Smooth muscle cell (in vitro differentiated cells): ENCODE data around the gene IVL. TPM values are rescaled to one million over a fixed set of nuclear protein-coding genes. Genes with fewer than 3 reads are reported as not detected.

Experiments used
- DNase-seq: peaks from one replicate; lab custom pipeline; 2025; ENCODE audit not compliant: unreplicated experiment; lab: John Stamatoyannopoulos, UW
- H2AFZ ChIP-seq: fragments of 200-600 bp; sonication (generic); 2 replicates; pipeline ENCODE4 v1.6.0; 2016; ENCODE audit warnings: antibody characterized with exemption, low read depth, mild to moderate bottlenecking
- H3F3A ChIP-seq: fragments of 200-600 bp; sonication (generic); 2 replicates; pipeline ENCODE4 v1.6.0; 2017; ENCODE audit warnings: antibody characterized with exemption, low read depth
- H3K27ac ChIP-seq: fragments of 200-600 bp; sonication (generic); 2 replicates; pipeline ENCODE4 v1.5.1; 2016; ENCODE audit warnings: low read depth, mild to moderate bottlenecking
- H3K27me3 ChIP-seq: fragments of 200-600 bp; sonication (generic); 2 replicates; pipeline ENCODE4 v1.6.1; 2016; ENCODE audit warnings: low read depth, mild to moderate bottlenecking
- H3K36me3 ChIP-seq: fragments of 200-600 bp; sonication (generic); 2 replicates; pipeline ENCODE4 v1.5.1; 2016; ENCODE audit warnings: low read depth
- H3K4me1 ChIP-seq: fragments of 200-600 bp; sonication (generic); 2 replicates; pipeline ENCODE4 v1.5.1; 2016; ENCODE audit warnings: low read depth
- H3K4me2 ChIP-seq: fragments of 200-600 bp; sonication (generic); 2 replicates; pipeline ENCODE4 v1.6.0; 2016; ENCODE audit warnings: mild to moderate bottlenecking
- H3K4me3 ChIP-seq: fragments of 200-600 bp; sonication (generic); 2 replicates; pipeline ENCODE4 v1.5.1; 2016; ENCODE audit warnings: mild to moderate bottlenecking
- H3K79me2 ChIP-seq: fragments of 200-600 bp; sonication (generic); 2 replicates; pipeline ENCODE4 v1.6.0; 2016; ENCODE audit warnings: low read depth, mild to moderate bottlenecking
- H3K9ac ChIP-seq: fragments of 200-600 bp; sonication (generic); 2 replicates; pipeline ENCODE4 v1.6.0; 2016; ENCODE audit warnings: low read depth
- H3K9me3 ChIP-seq: fragments of 200-600 bp; sonication (generic); replicated peaks from 2 replicates; pipeline ENCODE4 v1.5.1; 2016; ENCODE audit warnings: low read depth
- H4K20me1 ChIP-seq: fragments of 200-600 bp; sonication (generic); 2 replicates; pipeline ENCODE4 v1.6.0; 2016; ENCODE audit warnings: low read depth
- WGBS: methylation state at CpG from one replicate; pipeline ENCODE4 v1.1.7; 2016; ENCODE audit warnings: low lambda C conversion rate; 5-methylcytosine and 5-hydroxymethylcytosine counted together
- polyA plus RNA-seq: library from polyadenylated mRNA; unstranded; fragments of >200 nt; fragmentation: Nextera tagmentation; extraction: Ambion mirVana; gene quantifications from 2 replicates; pipeline ENCODE4 v1.2.1, GENCODE V29; 2016
- total RNA-seq: library from RNA; depleted of rRNA; stranded (reverse); fragments of >200 nt; gene quantifications from 2 replicates; pipeline ENCODE4 v1.2.3, GENCODE V29; 2014
- TF ChIP-seq, protein P1 (sequence below): fragments of 200-600 bp; sonication (generic); IDR thresholded peaks from 2 replicates; pipeline ENCODE4 v1.5.1; 2017; ENCODE audit warnings: borderline replicate concordance, mild to moderate bottlenecking, antibody characterized with exemption; ENCODE audit not compliant: insufficient read depth, poor library complexity, severe bottlenecking

IVL gene
- total and polyA plus RNA-seq, 2 experiments from 2014 or later: 0.47 to 0.67 TPM

DNA sequence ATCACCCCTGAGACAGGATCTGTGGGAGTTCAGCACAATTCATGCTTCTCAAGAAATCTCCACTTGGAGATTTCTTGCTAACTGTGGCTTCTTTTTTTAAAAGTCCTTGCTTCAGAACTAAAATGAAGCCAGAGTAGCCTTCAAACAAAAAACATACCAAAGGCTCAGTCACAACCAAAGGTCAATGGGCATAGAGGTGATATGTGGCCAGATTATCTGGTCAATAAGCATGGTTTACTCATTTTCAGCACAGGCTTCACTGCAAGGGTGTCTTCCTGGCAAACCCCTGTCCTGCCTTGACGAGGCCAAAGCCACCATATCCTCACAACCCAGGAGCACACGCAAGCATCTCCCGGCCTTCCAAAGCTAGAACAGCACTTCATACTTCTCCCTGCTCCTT, 50.9 kb downstream of the IVL start:
- H3K4me1 ChIP-seq: no peaks in the 10 kb centered on the region
- WGBS: 71% methylated on average over 3 of the region's 3 CpGs
- H3K9ac ChIP-seq: no peak overlapping the region
- no peaks in the 10 kb centered on the region for H4K20me1 ChIP-seq
- DNase-seq: no peak
- TF ChIP-seq, protein P1, sequence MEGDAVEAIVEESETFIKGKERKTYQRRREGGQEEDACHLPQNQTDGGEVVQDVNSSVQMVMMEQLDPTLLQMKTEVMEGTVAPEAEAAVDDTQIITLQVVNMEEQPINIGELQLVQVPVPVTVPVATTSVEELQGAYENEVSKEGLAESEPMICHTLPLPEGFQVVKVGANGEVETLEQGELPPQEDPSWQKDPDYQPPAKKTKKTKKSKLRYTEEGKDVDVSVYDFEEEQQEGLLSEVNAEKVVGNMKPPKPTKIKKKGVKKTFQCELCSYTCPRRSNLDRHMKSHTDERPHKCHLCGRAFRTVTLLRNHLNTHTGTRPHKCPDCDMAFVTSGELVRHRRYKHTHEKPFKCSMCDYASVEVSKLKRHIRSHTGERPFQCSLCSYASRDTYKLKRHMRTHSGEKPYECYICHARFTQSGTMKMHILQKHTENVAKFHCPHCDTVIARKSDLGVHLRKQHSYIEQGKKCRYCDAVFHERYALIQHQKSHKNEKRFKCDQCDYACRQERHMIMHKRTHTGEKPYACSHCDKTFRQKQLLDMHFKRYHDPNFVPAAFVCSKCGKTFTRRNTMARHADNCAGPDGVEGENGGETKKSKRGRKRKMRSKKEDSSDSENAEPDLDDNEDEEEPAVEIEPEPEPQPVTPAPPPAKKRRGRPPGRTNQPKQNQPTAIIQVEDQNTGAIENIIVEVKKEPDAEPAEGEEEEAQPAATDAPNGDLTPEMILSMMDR: no peak
- H3K4me2 ChIP-seq: no peak overlapping the region
- H3K27ac ChIP-seq: no peak overlapping the region
- no peaks in the 10 kb centered on the region for H3F3A ChIP-seq
- H3K9me3 ChIP-seq: no peaks in the 10 kb centered on the region
- no peak overlapping the region for H3K4me3 ChIP-seq
- H3K79me2 ChIP-seq: no peaks in the 10 kb centered on the region
- H2AFZ ChIP-seq: no peak overlapping the region
- H3K27me3 ChIP-seq: no peaks in the 10 kb centered on the region
- no peaks in the 10 kb centered on the region for H3K36me3 ChIP-seq

DNA sequence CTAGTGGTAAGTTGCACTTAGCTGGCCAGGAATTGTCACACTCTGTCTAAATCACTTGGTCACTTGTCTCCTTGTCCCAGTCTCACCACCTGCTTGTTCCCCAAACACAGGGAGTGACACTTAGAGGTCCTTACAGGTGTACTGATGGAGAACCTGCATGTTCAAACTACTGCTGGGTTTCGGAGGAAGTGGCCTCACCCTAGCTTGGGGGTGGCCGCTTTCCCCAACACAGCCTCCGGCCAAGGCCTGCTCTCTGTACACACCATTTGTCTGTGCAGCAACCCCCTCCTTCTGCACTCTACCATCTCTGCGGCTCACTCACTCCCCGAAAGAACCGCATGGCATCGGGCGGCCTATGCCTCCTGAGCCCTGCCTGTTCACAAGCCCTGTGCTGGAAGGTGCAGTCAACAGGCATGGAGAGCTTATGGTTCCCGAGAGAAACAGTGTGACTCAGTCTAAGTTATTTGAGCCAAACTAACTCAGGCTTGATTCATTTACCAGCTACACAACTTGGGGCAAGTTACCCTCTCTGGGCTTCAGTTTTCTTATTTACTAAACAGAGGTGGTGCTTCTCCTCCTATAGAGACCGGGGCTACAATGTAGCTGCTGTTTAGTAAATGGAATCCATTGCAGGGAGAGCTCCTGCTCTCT, 51.6 kb downstream of the IVL start:
- Histone ChIP-seq H3K79me2 (no peaks in the 10 kb centered on the region), H3F3A (no peaks in the 10 kb centered on the region), H2AFZ (no peak overlapping the region), H3K4me1 (no peaks in the 10 kb centered on the region), H3K4me3 (no peak overlapping the region), H4K20me1 (no peaks in the 10 kb centered on the region), H3K27ac (no peak overlapping the region), H3K4me2 (no peak overlapping the region), H3K36me3 (no peaks in the 10 kb centered on the region), H3K9me3 (no peaks in the 10 kb centered on the region), H3K9ac (no peak overlapping the region), H3K27me3 (no peaks in the 10 kb centered on the region)
- no peak for DNase-seq
- 87% methylated on average over 10 of the region's 10 CpGs for WGBS
- TF ChIP-seq, protein P1: no peak

DNA sequence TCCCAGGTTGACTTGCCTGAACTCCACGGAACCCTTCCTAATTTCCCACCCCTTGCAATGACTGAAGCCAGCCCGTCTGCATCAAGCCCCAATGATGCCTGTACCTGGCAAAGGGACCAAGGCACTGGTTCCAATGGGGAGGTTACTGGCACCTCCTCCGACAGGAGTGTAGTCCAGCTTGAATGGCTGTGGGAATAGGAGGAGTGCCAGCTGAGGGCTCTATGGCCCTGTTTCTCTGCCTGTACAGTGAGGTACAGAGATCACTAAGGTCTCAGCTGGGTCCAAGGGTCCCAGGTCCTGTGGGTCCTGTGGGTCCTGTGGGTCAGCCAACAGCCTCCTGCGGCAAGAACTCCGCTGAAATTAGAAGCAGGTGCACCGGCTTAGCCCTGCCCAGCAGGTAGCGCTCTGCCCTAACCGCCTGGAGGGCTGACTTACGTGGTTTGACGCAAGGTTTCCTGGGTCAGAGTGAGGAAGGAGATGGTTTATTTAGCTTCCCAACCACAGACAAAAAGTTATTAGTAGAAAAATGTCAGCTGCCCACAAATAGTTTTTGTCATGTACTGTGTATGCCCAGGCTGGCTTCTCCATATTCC, 52.2 kb downstream of the IVL start:
- 70% methylated on average over 10 of the region's 10 CpGs for WGBS
- Histone ChIP-seq H2AFZ (no peak overlapping the region), H4K20me1 (no peaks in the 10 kb centered on the region), H3K27me3 (no peaks in the 10 kb centered on the region), H3K27ac (no peak overlapping the region), H3F3A (no peaks in the 10 kb centered on the region), H3K4me1 (no peaks in the 10 kb centered on the region), H3K9me3 (no peaks in the 10 kb centered on the region), H3K4me2 (no peak overlapping the region), H3K36me3 (no peaks in the 10 kb centered on the region), H3K4me3 (no peak overlapping the region), H3K79me2 (no peaks in the 10 kb centered on the region), H3K9ac (no peak overlapping the region)
- DNase-seq: no peak
- TF ChIP-seq, protein P1: no peak

Other genes with a start within 250 kb of the IVL start
- gene LCE2D, start 245.2 kb upstream of the IVL start, total RNA-seq: not detected in 2 replicates
- gene LCE2D, start 245.2 kb upstream of the IVL start, polyA plus RNA-seq: not detected in 2 replicates
- not detected in 2 replicates for gene LCE2C, start 233.3 kb upstream of the IVL start, total RNA-seq
- not detected in 2 replicates for gene LCE2C, start 233.3 kb upstream of the IVL start, polyA plus RNA-seq
- gene LCE2B, start 222.4 kb upstream of the IVL start, total RNA-seq: not detected in 2 replicates
- gene LCE2B, start 222.4 kb upstream of the IVL start, polyA plus RNA-seq: not detected in 2 replicates
- not detected in 2 replicates for gene LCE2A, start 210.2 kb upstream of the IVL start, total RNA-seq
- gene LCE2A, start 210.2 kb upstream of the IVL start, polyA plus RNA-seq: not detected in 2 replicates
- gene LCE4A, start 200.4 kb upstream of the IVL start, total RNA-seq: not detected in 2 replicates
- not detected in 2 replicates for gene LCE4A, start 200.4 kb upstream of the IVL start, polyA plus RNA-seq
- gene KPRP, start 150.5 kb upstream of the IVL start, total RNA-seq: not detected in 2 replicates
- gene KPRP, start 150.5 kb upstream of the IVL start, polyA plus RNA-seq: not detected in 2 replicates
- gene LCE1F, start 133.4 kb upstream of the IVL start, total RNA-seq: not detected in 2 replicates
- not detected in 2 replicates for gene LCE1F, start 133.4 kb upstream of the IVL start, polyA plus RNA-seq
- gene LCE1E, start 122.3 kb upstream of the IVL start, total RNA-seq: not detected in 2 replicates
- gene LCE1E, start 122.3 kb upstream of the IVL start, polyA plus RNA-seq: not detected in 2 replicates
- gene LCE1D, start 111.8 kb upstream of the IVL start, total RNA-seq: not detected in 2 replicates
- not detected in 2 replicates for gene LCE1D, start 111.8 kb upstream of the IVL start, polyA plus RNA-seq
- not detected in 2 replicates for gene LCE1C, start 101.9 kb upstream of the IVL start, total RNA-seq
- gene LCE1C, start 101.9 kb upstream of the IVL start, polyA plus RNA-seq: not detected in 2 replicates
- not detected in 2 replicates for gene LCE1B, start 96.6 kb upstream of the IVL start, total RNA-seq
- gene LCE1B, start 96.6 kb upstream of the IVL start, polyA plus RNA-seq: not detected in 2 replicates
- not detected in 2 replicates for gene LCE1A, start 81.1 kb upstream of the IVL start, total RNA-seq
- not detected in 2 replicates for gene LCE1A, start 81.1 kb upstream of the IVL start, polyA plus RNA-seq
- not detected in 2 replicates for gene LCE6A, start 65.7 kb upstream of the IVL start, total RNA-seq
- not detected in 2 replicates for gene LCE6A, start 65.7 kb upstream of the IVL start, polyA plus RNA-seq
- gene LCE7A, start 48.5 kb upstream of the IVL start, total RNA-seq: not detected in 2 replicates
- not detected in 2 replicates for gene LCE7A, start 48.5 kb upstream of the IVL start, polyA plus RNA-seq
- not detected in 2 replicates for gene SMCP, start 30.2 kb upstream of the IVL start, total RNA-seq
- not detected in 2 replicates for gene SMCP, start 30.2 kb upstream of the IVL start, polyA plus RNA-seq
- 3.2 TPM in 1 of 2 replicates, not detected in the other for gene SPRR5, start 38.7 kb downstream of the IVL start, total RNA-seq
- 0.22 TPM in 1 of 2 replicates, not detected in the other for gene SPRR5, start 38.7 kb downstream of the IVL start, polyA plus RNA-seq
- gene SPRR4, start 62.1 kb downstream of the IVL start, total RNA-seq: 5.9 TPM in 1 of 2 replicates, not detected in the other
- 0.43 TPM in 1 of 2 replicates, not detected in the other for gene SPRR4, start 62.1 kb downstream of the IVL start, polyA plus RNA-seq
- not detected in 2 replicates for gene SPRR1A, start 75.5 kb downstream of the IVL start, total RNA-seq
- gene SPRR1A, start 75.5 kb downstream of the IVL start, polyA plus RNA-seq: 14.9 and 18.0 TPM in 2 replicates
- 55.2 and 107 TPM in 2 replicates for gene SPRR3, start 93.2 kb downstream of the IVL start, total RNA-seq
- gene SPRR3, start 93.2 kb downstream of the IVL start, polyA plus RNA-seq: 15.3 and 24.9 TPM in 2 replicates
- 23.8 and 46.5 TPM in 2 replicates for gene SPRR1B, start 122.7 kb downstream of the IVL start, total RNA-seq
- 38.0 and 82.8 TPM in 2 replicates for gene SPRR1B, start 122.7 kb downstream of the IVL start, polyA plus RNA-seq
- 8.8 and 12.4 TPM in 2 replicates for gene SPRR2D, start 132.6 kb downstream of the IVL start, total RNA-seq
- gene SPRR2D, start 132.6 kb downstream of the IVL start, polyA plus RNA-seq: 8.1 and 16.9 TPM in 2 replicates
- gene SPRR2A, start 149.0 kb downstream of the IVL start, total RNA-seq: not detected in 2 replicates
- 0.45 and 1.5 TPM in 2 replicates for gene SPRR2A, start 149.0 kb downstream of the IVL start, polyA plus RNA-seq
- gene SPRR2B, start 163.1 kb downstream of the IVL start, total RNA-seq: not detected in 2 replicates
- 2.8 TPM in 1 of 2 replicates, not detected in the other for gene SPRR2B, start 163.1 kb downstream of the IVL start, polyA plus RNA-seq
- gene SPRR2E, start 186.0 kb downstream of the IVL start, total RNA-seq: 1.4 TPM in 1 of 2 replicates, not detected in the other
- 2.7 and 8.5 TPM in 2 replicates for gene SPRR2E, start 186.0 kb downstream of the IVL start, polyA plus RNA-seq
- not detected in 2 replicates for gene SPRR2F, start 205.0 kb downstream of the IVL start, total RNA-seq
- not detected in 2 replicates for gene SPRR2F, start 205.0 kb downstream of the IVL start, polyA plus RNA-seq
- gene SPRR2G, start 242.3 kb downstream of the IVL start, total RNA-seq: 22.0 and 39.7 TPM in 2 replicates
- gene SPRR2G, start 242.3 kb downstream of the IVL start, polyA plus RNA-seq: 35.4 and 103 TPM in 2 replicates